ENCODE measurements around the gene MUC12. TPM values are rescaled to one million over a fixed set of nuclear protein-coding genes. Genes with fewer than 3 reads are reported as not detected.

MUC12 gene
- total and polyA plus RNA-seq, 2 donors (not counting 3 experiments of a cell fraction or from before 2014, with no cell fraction given) = not detected

- intact Hi-C loops (cut with micrococcal nuclease) (no loop called here), dilution Hi-C loops (cut with MboI; ENCODE audit: extremely low pct_ligation_motif_present, low sequenced_read_pairs) (no loop called here)
- TF ChIP-seq MAX (IDR thresholded peaks at IDR 0.05; ENCODE audit: insufficient read depth, insufficient read length) (no peak), JUN (IDR thresholded peaks at IDR 0.05; ENCODE audit: borderline replicate concordance, insufficient read depth, insufficient read length, low read depth) (no peak), GATA2 (IDR thresholded peaks at IDR 0.05; ENCODE audit: insufficient read depth, insufficient read length, low read depth, low read length) (no peak), POLR2A (IDR thresholded peaks at IDR 0.05; ENCODE audit: low read depth, low read length) (no peak), POLR2AphosphoS5 (IDR thresholded peaks at IDR 0.05; ENCODE audit: insufficient read depth, low read depth, low read length) (no peak)
- H3K27ac ChIP-seq (ENCODE audit: insufficient read depth, low read depth, low read length) = no peak overlapping the region
- no peak overlapping the region for H2AFZ ChIP-seq (ENCODE audit: low read depth, low read length)
- no peaks in the 10 kb centered on the region for H3K79me2 ChIP-seq (ENCODE audit: control insufficient read depth, insufficient read depth, low read length)
- no peaks in the 10 kb centered on the region for H4K20me1 ChIP-seq (replicated peaks; ENCODE audit: control insufficient read depth, extremely low read depth, insufficient read depth, low read length)
- DNase-seq (ENCODE audit: low read depth, low spot score) = no peak
- FAIRE-seq = no peak
- no peaks in the 10 kb centered on the region for H3K4me1 ChIP-seq (ENCODE audit: control insufficient read depth, extremely low read depth, insufficient read depth, low read length)
- no TSS peak for BruUV-seq (replicated peaks)
- POLR2A ChIA-PET = no interaction called here
- no peaks in the 10 kb centered on the region for H3K27me3 ChIP-seq (ENCODE audit: control insufficient read depth in 2 of 2, insufficient read depth in 2 of 2, low read length in 2 of 2)
- no peaks in the 10 kb centered on the region for H3K9me3 ChIP-seq (replicated peaks; ENCODE audit: control insufficient read depth, insufficient read depth, low read length)
- no peak overlapping the region for H3K4me3 ChIP-seq (replicated peaks in 1 of 3; ENCODE audit: insufficient read depth in 1 of 3, low read depth in 1 of 3, low read length in 3 of 3)
- H3K4me2 ChIP-seq (ENCODE audit: insufficient read depth, low read length) = no peak overlapping the region
- CTCF ChIA-PET = interaction anchor here (1.7 kb wide), 1 partner anchor 11 kb away, joined by 8 read pairs; no protein-coding TSS in a partner anchor
- no peaks in the 10 kb centered on the region for H3K36me3 ChIP-seq (ENCODE audit: control insufficient read depth in 2 of 2, extremely low read depth in 1 of 2, insufficient read depth in 2 of 2, low read length in 2 of 2)
- no peaks in the 10 kb centered on the region for H3K9me1 ChIP-seq (replicated peaks; ENCODE audit: control insufficient read depth, extremely low read depth, insufficient read depth, low read length)
- no peak overlapping the region for H3K9ac ChIP-seq (replicated peaks; ENCODE audit: extremely low read depth, insufficient read depth, low read length)
Observed at GRCh38 chr7:101066833-101067177, 97.4 kb downstream of the MUC12 start.

GRCh38 chr7:101068401-101068800 lies 99.0 kb downstream of the MUC12 start:
- Histone ChIP-seq H3K27me3 (ENCODE audit: control insufficient read depth in 2 of 2, insufficient read depth in 2 of 2, low read length in 2 of 2) (peaks cover 0 to 2% of the 10 kb centered on the region in 2 experiments), H3K27ac (ENCODE audit: insufficient read depth, low read depth, low read length) (no peak overlapping the region), H3K4me3 (replicated peaks in 1 of 3; ENCODE audit: insufficient read depth in 1 of 3, low read depth in 1 of 3, low read length in 3 of 3) (no peak overlapping the region), H2AFZ (ENCODE audit: low read depth, low read length) (no peak overlapping the region), H3K9me3 (replicated peaks; ENCODE audit: control insufficient read depth, insufficient read depth, low read length) (no peaks in the 10 kb centered on the region), H3K9ac (replicated peaks; ENCODE audit: extremely low read depth, insufficient read depth, low read length) (no peak overlapping the region), H4K20me1 (replicated peaks; ENCODE audit: control insufficient read depth, extremely low read depth, insufficient read depth, low read length) (no peaks in the 10 kb centered on the region), H3K36me3 (ENCODE audit: control insufficient read depth in 2 of 2, extremely low read depth in 1 of 2, insufficient read depth in 2 of 2, low read length in 2 of 2) (no peaks in the 10 kb centered on the region), H3K79me2 (ENCODE audit: control insufficient read depth, insufficient read depth, low read length) (no peaks in the 10 kb centered on the region), H3K4me2 (ENCODE audit: insufficient read depth, low read length) (no peak overlapping the region), H3K9me1 (replicated peaks; ENCODE audit: control insufficient read depth, extremely low read depth, insufficient read depth, low read length) (no peaks in the 10 kb centered on the region), H3K4me1 (ENCODE audit: control insufficient read depth, extremely low read depth, insufficient read depth, low read length) (no peaks in the 10 kb centered on the region)
- CTCF ChIA-PET = interaction anchor here (0.7 to 2.5 kb wide), 3 partner anchors 9 to 15 kb away, joined by 3 to 10 read pairs (median 3); no protein-coding TSS in a partner anchor
- DNase-seq (ENCODE audit: low read depth, low spot score) (no peak), FAIRE-seq (no peak)
- BruUV-seq (replicated peaks) = no TSS peak
- intact Hi-C loops (cut with micrococcal nuclease) (no loop called here), dilution Hi-C loops (cut with MboI; ENCODE audit: extremely low pct_ligation_motif_present, low sequenced_read_pairs) (no loop called here)
- POLR2A ChIA-PET = no interaction called here
- TF ChIP-seq FOS (IDR thresholded peaks at IDR 0.05; ENCODE audit: borderline replicate concordance, insufficient read depth, low read length) = no peak
- TF ChIP-seq POLR2A (IDR thresholded peaks at IDR 0.05; ENCODE audit: low read depth, low read length) = no peak

Small RNA genes within 50 kb of the gene (small RNA-seq; reads per million reads assigned to genes)
- not detected for gene RPS29P15 (ENCODE audit: insufficient read depth, insufficient read length, low read depth, low replicate concordance)

Other genes with a start within 250 kb of the MUC12 start
- not detected in 2 replicates for gene EPO, start 249.1 kb upstream of the MUC12 start, total RNA-seq
- gene EPO, start 249.1 kb upstream of the MUC12 start, polyA plus RNA-seq = not detected in 2 replicates
- gene ZAN, start 236.0 kb upstream of the MUC12 start, total RNA-seq = not detected in 2 replicates
- not detected in 2 replicates for gene ZAN, start 236.0 kb upstream of the MUC12 start, polyA plus RNA-seq
- gene EPHB4, start 142.0 kb upstream of the MUC12 start, total RNA-seq = 148 and 193 TPM in 2 replicates
- gene EPHB4, start 142.0 kb upstream of the MUC12 start, polyA plus RNA-seq = 240 and 274 TPM in 2 replicates
- 30.1 and 35.0 TPM in 2 replicates for gene SLC12A9, start 116.9 kb upstream of the MUC12 start, total RNA-seq
- 37.0 and 37.5 TPM in 2 replicates for gene SLC12A9, start 116.9 kb upstream of the MUC12 start, polyA plus RNA-seq
- gene TRIP6, start 102.2 kb upstream of the MUC12 start, total RNA-seq = 84.5 and 90.3 TPM in 2 replicates
- gene TRIP6, start 102.2 kb upstream of the MUC12 start, polyA plus RNA-seq = 88.6 and 90.3 TPM in 2 replicates
- 199 and 202 TPM in 2 replicates for gene SRRT, start 94.5 kb upstream of the MUC12 start, total RNA-seq
- 51.9 and 58.6 TPM in 2 replicates for gene SRRT, start 94.5 kb upstream of the MUC12 start, polyA plus RNA-seq
- 0.93 and 1.6 TPM in 2 replicates for gene UFSP1, start 79.8 kb upstream of the MUC12 start, total RNA-seq
- 0.84 and 1.1 TPM in 2 replicates for gene UFSP1, start 79.8 kb upstream of the MUC12 start, polyA plus RNA-seq
- gene ACHE, start 73.7 kb upstream of the MUC12 start, total RNA-seq = 0.18 TPM in 2 replicates
- gene ACHE, start 73.7 kb upstream of the MUC12 start, polyA plus RNA-seq = 0.28 and 0.48 TPM in 2 replicates
- not detected in 2 replicates for gene MUC3A, start 20.0 kb upstream of the MUC12 start, total RNA-seq
- gene MUC3A, start 20.0 kb upstream of the MUC12 start, polyA plus RNA-seq = not detected in 2 replicates
- not detected in 2 replicates for gene MUC17, start 50.5 kb downstream of the MUC12 start, total RNA-seq
- gene MUC17, start 50.5 kb downstream of the MUC12 start, polyA plus RNA-seq = not detected in 2 replicates
- 21.8 and 25.1 TPM in 2 replicates for gene TRIM56, start 115.9 kb downstream of the MUC12 start, total RNA-seq
- gene TRIM56, start 115.9 kb downstream of the MUC12 start, polyA plus RNA-seq = 1.9 and 2.3 TPM in 2 replicates
- 2,296 and 2,645 TPM in 2 replicates for gene SERPINE1, start 157.5 kb downstream of the MUC12 start, total RNA-seq
- gene SERPINE1, start 157.5 kb downstream of the MUC12 start, polyA plus RNA-seq = 4,637 and 5,683 TPM in 2 replicates
- 70.9 and 93.3 TPM in 2 replicates for gene AP1S1, start 184.9 kb downstream of the MUC12 start, total RNA-seq
- gene AP1S1, start 184.9 kb downstream of the MUC12 start, polyA plus RNA-seq = 82.8 and 106 TPM in 2 replicates
- gene VGF, start 196.0 kb downstream of the MUC12 start, total RNA-seq = not detected in 2 replicates
- gene VGF, start 196.0 kb downstream of the MUC12 start, polyA plus RNA-seq = 0.03 TPM in 1 of 2 replicates, not detected in the other
- not detected in 2 replicates for gene NAT16, start 210.7 kb downstream of the MUC12 start, total RNA-seq
- not detected in 2 replicates for gene NAT16, start 210.7 kb downstream of the MUC12 start, polyA plus RNA-seq
- gene MOGAT3, start 231.5 kb downstream of the MUC12 start, total RNA-seq = not detected in 2 replicates
- gene MOGAT3, start 231.5 kb downstream of the MUC12 start, polyA plus RNA-seq = not detected in 2 replicates
- gene PLOD3, start 248.0 kb downstream of the MUC12 start, total RNA-seq = 161 and 170 TPM in 2 replicates
- gene PLOD3, start 248.0 kb downstream of the MUC12 start, polyA plus RNA-seq = 143 and 212 TPM in 2 replicates
- gene ZNHIT1, start 248.6 kb downstream of the MUC12 start, total RNA-seq = 89.9 and 90.5 TPM in 2 replicates
- 74.1 and 77.1 TPM in 2 replicates for gene ZNHIT1, start 248.6 kb downstream of the MUC12 start, polyA plus RNA-seq

Measured in endothelial cell of umbilical vein (primary cell).